ENCODE data around the gene ACAD8.
"Not testable (repeated sequence)": the region's sequence is repeated elsewhere in the genome, so short reads cannot be mapped to it uniquely, and the experiment has no call there.

The ACAD8 gene

DNA sequence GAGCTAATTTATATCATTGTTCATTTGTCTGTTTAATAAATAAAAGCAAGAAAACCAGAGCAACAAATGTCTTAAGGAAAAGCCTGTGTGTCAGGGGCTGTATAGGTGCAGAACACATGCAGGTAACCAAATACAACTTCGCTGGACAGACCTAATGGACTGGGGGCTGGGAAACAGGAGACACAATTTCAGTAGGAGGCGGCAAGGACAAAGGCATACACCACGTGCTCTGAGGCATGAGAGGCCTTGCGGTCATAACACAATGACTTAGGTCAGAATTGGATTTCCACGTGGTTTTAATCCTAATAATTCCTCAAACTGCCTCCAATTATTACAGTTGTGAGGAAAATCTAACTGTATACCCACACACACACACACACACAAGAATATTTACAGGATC lies 14.1 kb downstream of the ACAD8 start:
- DNase-seq (ENCODE audit: low read depth), result no peak

DNA sequence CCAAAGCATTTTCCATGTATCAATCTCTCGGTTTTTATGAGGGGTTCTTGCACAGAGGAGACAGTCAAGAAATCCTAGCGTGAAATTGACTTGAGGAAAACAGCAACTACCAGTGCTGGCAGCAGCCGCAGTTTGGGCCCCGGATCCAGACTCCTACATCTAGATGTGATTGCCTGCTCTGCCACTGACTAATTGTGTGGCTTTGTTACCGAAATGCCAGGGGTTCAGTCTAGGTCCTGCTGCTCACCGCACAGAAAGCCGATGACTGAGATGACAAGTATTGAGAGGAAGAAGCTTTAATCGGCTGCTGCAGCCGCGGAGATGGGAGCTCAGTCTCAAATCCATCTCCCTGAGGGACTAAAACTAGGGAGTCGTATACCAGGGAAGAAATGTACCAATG lies 14.6 kb downstream of the ACAD8 start:
- no peak for DNase-seq (ENCODE audit: low read depth)

DNA sequence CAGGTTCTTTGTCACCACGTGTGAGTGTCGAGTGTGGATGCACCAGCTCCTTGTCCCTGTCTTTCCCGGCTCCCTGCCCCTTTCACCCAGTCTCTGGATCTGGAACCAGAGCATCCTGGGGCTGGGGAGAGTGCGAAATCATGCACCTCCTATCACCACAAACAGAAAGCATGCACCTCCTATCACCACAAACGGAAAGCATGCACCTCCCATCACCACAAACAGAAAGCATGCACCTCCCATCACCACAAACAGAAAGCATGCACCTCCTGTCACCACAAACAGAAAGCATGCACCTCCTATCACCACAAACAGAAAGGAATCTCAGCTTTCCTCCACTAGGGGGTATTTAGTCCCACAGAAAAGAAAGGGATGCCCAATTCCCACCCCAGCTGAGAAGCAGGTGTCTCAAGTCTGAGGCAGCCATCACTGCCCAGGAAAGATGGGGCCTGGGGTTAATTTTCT lies 16.9 kb downstream of the ACAD8 start:
- no peak for DNase-seq (ENCODE audit: low read depth)

DNA sequence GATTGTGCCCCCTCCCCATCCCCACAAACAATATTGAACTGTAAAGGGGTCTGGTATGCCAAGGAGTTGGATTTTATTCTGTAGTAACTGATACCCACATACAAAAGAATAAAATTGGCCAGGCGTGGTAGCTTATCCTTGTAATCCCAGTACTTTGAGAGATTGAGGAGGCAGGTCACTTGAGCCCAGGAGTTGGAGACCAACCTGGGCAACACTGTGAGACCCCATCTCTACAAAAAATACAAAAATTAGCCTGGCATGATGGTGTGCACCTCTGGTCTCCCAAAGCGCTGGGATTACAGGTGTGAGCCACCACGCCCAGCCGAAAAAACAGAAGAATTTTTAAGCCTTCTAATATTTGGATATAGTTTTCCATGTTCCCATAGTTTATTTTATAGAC lies 18.6 kb downstream of the ACAD8 start:
- DNase-seq (ENCODE audit: low read depth), result no peak

DNA sequence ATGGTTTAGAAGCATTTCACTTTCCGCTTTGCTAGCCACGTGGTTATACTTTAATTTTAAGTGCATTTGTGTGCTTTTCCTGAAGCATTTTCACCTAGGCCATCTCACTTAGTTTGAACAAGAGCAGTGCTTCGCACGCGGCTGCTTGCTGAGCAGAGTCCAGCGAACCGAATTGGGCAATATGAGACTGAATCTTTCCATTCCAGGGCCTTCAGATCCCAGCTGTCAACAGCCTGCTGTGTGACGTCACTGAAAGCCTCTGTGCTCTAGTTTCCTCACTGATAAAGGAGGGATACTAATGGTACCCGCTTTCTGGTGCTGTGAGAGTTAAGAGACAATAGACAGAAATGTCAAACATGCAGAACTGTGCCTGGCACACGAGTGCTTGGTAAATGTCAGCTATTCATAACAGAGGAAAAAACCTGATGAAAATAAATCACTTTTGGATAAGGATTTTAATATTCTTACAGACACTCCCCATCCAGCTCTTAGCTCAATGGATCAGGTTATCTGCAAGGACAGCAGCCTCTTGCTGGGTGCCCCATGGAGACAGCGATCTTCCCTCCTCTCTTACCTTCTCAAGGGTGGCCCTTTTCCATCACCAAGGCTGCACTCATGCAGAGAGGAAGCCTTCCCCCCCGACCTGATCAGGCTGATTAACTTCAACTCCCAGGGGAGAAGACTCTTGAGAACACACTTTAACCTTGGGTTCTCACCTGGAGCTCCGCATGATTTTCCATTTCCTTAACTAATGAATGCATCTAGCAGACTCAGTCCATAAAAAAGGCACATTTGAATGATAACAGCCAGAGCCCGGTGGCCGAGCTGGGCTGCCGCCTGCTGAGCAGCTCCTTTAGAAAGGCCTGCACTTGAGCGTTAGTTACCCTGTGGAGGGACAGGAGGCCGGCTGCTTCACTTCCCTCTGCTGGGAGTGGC lies 19.3 kb downstream of the ACAD8 start:
- no peak for DNase-seq (ENCODE audit: low read depth)

DNA sequence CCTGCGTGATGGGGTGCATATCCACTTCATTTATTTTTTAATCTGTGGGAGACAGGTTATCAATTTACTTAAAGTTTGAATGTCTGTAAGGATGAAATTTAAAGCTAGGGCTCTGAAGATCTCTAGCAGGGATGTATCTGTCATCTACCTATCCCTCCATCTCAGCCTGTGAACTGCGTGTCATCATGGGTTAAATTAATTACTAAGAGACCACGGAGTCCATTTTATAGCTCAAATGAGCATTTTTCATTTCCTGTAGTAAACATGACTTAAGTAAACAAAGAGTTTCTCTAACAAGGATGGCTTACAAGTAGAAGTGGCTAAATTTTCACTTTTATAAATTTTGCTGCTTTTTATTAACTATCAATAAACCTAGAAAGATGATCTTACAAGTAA lies 19.9 kb downstream of the ACAD8 start:
- no peak for DNase-seq (ENCODE audit: low read depth)

DNA sequence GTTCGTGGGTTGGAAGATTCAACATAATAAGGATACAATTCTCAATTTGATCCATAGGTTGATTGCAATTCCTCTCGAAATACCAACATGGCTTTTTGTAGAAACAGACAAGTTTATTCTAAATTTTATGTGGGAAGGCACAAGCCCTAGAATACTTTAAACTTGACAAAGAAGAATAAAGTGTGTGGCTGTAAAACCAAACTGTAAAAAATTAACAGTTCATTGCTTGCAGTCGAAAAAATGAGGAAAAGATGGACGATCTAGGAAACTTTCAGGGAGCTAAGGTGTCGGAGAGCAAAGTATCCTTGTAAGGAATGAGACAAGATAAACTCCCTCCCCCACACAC lies 21.8 kb downstream of the ACAD8 start:
- no peak for DNase-seq (ENCODE audit: low read depth)

DNA sequence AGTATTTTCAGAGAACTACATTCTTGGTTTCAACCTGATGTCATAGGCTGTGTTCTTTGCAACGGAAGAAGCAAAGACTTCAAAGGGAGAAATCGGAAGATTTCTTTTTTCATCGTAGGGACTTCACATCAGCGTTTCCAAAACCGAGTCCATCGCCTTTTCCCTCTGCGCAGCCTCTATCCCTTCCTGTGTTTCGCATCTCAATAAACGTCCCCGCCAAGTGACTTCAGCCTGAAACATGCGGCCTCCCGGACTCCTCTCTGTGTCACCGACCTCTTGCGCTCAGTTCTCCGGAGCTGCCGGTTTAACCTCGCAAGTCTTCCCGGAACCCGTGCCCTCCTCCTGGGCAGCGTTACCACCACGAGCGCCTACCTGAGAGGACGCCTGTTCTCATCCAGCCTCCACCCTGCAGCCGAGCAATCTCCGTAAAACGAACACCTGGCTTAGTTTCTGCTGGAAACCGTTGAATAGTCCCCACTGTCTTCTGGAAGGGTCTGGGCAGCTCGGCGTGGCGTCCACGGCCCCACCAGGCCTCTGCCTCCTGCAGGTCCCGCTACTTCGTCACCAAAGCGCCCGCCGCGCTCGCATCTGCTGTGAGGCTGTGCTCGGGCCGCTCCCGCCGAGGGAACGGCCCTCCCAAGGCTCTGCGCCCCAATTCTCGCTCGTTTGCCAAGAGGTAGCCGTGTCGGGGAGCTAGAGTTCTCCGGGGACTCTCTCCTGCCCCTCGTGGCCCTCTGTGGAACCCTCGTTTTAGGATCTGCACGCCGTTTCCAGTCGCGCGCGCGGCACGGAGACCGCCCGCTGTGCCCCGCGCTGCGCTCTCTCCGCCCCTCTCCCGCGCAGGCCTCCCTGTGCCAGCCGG lies 22.4 kb downstream of the ACAD8 start, which contains the start of gene GLB1L3:
TSS of gene GLB1L3 (plus strand) at position 846 of the 862 bp plus-strand sequence. CDS start 362 bp downstream, outside the sequence.
- DNase-seq (ENCODE audit: low read depth), result peak; percentile 65

DNA sequence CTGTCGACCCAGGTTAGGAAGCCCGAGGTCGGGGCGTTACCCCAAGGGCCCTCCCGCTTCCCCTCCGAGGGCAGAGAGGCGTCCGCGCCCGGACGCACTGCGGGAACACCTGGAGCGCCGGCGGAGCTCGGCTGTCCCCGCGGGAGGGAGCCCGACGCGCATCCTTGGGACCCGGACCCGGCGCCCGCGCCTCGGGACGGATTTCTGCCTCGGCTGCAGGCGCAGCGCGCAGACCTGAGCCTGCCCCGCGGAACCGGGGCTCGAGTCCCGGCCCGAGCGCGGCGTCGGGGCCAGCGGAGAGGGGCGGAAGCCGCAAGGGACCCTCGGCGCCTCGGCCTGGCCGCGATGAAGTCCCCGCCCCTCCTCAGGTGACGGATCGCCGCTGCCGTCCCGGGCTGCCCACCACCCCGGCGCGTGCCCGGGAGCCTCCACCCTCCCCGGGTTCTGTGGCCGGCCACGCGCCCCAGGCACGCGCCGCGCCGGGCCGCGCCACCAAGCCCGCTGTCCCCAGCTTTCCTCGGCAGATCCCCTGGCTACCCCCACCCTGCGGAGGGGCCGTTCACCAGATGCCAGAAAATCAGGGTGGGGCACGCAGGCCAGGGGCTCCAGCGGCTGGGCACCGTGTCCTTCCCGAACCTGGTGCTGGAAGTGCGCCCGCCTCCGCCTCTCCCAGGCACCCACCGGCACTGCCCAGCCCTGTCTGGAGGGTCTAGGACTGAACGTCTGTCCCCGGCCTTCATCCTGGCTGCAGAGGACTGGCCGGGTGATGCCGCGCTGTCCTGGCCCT lies 23.2 kb downstream of the ACAD8 start:
- DNase-seq (ENCODE audit: low read depth), result no peak

DNA sequence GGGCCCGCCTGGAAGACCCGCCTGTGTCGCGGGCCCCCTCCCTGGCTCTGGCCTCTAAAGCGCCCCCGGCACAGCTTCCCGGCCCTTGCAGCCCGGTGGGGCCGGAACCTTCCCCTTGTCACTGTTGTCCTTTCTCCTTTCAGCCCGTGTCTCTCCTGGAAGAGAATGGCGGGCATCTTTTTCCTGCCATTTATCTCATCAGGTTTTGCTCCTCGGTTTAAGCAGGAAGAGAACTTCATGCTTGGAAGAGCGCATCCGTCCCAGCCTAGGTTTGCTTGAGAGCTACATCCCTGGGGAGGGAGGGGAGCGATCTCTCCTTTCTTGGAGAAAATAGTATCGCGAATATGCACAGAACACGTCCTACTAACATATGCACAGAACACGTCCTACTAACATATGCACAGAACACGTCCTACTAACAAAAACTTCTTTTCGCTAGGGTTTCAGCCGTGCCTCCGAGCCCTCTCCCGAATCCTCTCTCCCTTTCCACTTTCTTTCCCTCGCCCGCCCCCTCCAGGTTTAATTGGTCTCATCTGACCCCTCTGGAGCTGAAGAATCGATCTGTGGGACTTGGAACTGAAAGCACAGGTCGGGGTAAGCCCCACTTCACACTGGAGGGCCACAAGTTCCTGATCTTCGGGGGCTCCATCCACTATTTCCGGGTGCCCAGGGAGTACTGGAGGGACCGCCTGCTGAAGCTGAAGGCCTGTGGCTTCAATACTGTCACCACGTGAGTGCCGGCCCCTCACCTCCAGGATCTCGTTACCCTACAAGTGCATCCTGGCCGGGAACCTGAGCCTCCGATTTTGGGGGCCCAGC lies 24.0 kb downstream of the ACAD8 start:
- DNase-seq (ENCODE audit: low read depth), result no peak

DNA sequence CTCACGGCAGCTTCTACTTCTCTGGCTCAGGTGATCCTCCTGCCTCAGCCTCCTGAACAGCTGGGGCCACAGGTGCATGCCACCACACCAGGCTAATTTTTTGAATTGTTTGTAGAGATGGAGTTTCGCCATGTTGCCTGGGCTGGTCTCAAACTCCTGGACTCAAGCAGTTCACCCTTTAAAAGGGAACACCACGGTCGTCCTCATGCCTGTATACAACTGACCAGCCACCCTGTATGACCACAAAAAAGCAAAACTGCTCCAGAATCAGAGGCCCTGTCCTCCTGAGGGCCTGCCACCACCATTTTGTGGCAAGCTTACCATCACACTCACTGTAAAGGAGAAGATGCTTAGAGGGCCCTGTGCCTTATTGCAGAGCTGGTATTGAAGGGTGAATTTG lies 25.0 kb downstream of the ACAD8 start:
- no peak for DNase-seq (ENCODE audit: low read depth)

DNA sequence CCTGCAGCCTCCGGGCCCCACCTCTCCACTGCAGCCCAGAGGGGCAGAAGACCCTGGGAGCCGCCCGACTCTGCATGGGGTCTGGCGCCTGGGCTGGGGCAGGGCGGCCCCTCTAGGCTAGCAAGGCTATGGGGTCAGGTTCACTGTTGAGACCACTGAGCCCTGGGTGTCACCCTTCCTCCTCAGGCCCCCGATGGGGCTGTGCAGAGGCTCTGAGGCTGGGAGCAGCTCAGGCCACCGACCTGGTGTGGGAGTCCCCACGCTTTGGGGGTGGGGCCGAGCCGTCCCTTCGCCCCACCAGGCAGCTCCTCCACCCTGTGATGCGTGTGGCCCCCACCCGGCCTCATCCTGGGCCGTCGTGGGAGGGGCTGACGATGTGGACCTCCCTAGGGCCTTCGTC lies 28.3 kb downstream of the ACAD8 start:
- not testable (repeated sequence) for DNase-seq (ENCODE audit: low read depth)

DNA sequence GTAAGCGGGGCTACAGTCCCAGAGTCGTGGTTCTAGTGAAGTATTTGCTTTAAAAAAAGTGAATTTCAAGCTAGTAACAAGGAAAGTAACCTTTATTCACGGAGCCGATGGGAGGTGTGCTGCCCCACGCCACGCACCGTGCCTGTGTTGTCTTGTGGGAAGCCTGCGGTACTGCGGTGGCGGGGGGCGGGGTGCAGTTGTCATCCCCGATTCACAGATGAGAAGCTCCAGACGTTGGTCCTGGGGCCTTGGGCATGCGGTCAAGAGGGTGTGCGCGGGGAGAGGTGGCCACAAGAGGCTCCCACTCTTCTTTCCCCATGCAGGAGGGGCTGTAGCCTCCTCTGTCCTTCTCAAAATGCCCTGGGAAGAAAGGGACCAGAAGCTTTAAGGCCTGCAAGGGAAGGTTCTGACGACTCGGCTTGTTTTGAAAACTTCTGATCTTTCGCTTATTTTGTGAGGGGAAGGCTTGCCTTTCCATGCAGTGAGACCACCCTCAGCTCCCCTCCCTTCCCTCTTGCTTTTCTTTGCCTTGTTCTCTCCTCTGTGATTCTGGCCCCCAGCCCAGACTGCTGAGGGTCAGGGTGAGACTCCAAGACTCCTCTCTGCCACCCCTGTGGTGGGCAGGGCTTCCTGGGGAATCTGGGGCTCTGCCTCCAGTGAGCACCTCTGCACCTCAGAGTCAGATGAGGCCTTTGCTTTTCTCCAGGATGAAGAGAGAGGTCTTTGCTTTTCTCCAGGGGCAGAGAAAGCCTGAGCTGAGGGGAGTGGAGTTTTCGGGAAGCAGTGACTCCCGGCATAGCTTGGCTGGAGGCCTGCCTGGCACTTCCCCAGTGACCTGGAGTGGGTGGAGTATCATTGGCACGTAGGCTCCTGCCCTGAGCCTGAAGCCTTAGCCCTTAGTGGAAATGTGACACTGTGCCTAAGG lies 29.0 kb downstream of the ACAD8 start:
- DNase-seq (ENCODE audit: low read depth), result no peak

DNA sequence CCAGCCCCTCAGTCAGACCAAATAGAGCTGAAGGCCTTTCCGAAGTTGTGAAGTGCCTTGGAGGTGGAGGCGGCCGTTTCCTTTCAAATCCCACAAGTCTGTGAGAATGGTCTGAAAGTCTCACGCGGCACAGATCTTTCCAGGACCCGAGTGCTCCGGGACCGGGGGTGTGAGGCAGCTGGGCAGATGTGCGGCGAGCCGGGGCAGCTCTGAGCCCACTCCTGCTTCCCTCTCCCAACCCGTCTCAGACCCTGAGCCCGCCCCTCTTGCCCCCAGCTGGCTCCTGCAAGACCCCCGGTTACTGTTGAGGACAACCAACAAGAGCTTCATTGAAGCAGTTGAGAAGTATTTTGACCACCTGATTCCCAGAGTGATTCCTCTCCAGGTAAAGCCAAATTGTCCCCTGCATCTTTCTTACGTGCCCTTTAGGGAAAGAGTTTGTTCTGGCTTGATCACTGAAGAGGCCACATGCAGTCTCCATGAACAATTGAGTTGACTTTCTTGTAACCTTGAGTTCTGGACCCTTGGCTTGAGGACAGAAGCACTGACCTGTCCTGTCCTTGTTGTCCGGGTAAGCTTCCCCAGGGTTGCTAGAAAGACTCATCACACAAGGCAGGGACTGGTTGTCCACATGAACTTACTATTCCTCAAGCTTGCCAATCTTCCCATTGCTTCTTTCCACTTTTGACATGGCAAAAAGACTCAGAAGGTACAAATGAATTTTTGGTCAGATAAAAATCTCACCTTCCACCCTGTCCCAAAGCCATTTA lies 30.3 kb downstream of the ACAD8 start:
- no peak for DNase-seq (ENCODE audit: low read depth)

DNA sequence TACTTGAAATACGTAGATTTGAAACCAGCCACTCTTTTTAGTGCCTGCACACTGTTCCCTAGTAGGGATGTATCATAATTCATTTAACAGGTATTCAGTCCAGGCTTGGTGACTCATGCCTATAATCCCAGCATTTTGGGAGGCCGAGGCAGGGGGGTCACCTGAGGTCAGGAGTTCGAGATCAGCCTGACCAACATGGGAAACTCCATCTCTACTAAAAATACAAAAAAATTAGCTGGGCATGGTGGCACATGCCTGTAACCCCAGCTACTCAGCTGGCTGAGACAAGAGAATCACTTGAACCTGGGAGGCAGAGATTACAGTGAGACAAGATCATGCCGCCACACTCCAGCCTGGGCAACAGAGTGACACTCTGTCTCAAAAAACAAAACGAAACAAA lies 31.0 kb downstream of the ACAD8 start:
- DNase-seq (ENCODE audit: low read depth), result not testable (repeated sequence)

DNA sequence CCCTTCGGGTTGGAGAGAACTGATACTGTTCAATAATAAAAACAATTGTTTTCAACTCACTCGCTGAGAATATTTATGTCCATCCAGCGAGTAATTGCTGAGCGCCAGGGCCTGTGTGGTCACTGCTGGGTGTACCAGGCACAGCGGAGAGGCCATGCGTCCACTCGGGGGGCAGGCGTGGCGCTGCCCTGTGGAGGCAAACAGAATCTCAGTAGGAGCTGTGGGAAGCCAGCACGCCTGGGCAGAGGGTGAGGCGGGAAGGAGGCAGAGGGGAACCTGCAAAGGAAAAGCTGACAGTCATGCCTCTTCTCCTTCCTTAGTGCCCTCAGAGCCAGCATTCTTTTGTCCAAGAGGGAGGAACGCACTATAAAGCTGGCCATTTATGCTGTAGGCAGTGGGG lies 34.2 kb downstream of the ACAD8 start:
- no peak for DNase-seq (ENCODE audit: low read depth)

DNA sequence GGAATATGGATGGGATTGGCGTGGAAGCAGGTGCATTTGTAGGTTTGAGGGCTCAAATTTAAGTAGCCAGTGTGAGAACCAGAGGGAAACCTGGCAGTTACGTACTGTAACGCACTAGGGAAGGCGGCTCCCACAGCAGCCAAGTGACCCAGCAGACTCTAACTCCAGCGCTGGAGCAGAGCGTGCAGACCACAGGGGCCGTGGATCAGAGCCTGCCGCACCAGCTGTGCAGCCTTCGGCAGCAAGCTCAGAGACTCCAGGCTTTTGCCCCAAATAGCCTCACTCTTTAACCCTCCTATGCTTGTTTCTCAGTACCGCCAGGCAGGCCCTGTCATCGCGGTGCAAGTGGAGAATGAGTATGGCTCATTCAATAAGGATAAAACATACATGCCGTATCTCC lies 35.1 kb downstream of the ACAD8 start:
- no peak for DNase-seq (ENCODE audit: low read depth)

DNA sequence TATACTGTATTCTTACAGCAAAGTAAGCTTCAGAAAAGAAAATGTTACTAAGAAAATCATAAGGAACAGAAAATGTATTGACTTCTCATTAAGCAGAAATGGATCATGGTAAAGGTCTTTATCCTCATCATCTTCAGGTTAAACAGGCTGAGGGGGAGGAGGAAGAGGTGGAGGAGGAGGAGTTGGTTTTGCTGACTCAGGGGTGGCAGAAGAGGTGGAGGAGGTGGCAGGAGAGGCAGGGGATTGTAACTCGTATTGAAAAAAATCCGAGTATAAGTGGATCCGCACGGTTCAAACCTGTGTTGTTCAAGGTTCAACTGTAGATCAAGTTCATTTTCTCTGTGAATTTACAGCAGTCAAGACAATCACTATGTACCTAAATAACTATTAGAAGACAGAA lies 35.8 kb downstream of the ACAD8 start:
- no peak for DNase-seq (ENCODE audit: low read depth)

DNA sequence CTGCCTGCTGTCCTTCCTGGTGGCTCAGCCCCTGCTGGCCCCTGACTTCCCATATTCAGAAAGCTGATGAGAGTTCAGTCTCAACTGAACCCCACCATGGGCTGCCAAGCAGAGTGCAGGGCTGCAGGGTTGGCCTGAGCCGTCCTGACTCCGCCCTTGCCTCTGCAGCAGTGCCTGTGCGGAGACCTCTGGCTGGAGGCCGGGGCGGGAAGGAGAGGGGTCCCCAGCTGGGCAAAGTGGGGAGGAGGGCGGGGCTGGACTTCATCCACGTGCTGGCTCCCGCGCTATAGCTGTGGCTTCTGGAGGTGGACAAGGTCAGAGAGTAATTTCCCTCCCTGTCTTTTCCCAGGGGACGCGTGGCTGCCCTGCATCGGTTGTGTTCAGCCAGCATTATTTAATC lies 36.4 kb downstream of the ACAD8 start:
- DNase-seq (ENCODE audit: low read depth), result no peak
